ENCODE measurements around the gene NLRC5. TPM values are rescaled to one million over a fixed set of nuclear protein-coding genes. Genes with fewer than 3 reads are reported as not detected.

Gene NLRC5
- total RNA-seq, 1 donor from 2014 or later = 29.9 TPM

DNA sequence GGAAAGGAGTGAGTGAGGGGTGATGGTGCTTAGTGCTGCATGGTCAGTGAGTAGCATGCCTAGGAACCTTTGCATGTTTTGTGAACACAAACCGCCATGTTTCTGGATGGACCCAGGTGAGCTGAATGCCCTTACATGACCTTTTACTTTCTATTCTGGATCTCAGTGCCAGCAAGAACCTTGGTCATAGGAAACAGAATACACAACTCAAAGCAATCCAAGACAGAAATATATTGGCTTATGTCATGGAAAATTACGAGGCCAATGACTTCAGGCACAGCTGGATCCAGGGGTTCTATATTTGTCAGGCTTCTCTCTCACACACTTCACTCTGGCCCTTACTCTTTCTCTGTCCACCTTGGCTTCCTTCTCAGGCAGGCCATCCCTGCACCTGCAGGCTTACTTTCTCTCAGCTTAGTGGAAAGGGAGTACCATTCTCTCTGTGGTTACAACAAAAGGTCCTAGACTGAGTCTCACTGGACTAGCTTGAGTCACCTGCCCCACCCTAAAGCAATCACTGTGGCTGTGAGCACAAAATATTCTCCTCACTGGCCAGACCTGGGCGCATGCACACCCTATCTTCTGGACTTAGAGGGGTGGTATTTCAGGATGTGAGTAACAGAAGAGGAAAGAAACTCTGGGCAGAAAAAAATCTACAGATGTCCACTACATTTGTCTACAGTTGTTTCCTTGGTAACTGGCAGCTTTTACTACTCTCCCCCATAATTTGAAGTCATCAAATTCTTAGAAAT is 82.7 kb downstream of the NLRC5 start:
- Histone ChIP-seq H3K9me3 (ENCODE audit: insufficient read depth, low read depth, low read length) (no peaks in the 10 kb centered on the region), H3K79me2 (ENCODE audit: insufficient read depth, low read length) (no peaks in the 10 kb centered on the region), H2AFZ (ENCODE audit: low read depth, low read length) (no peak overlapping the region), H3K27me3 (ENCODE audit: insufficient read depth, low read length) (no peaks in the 10 kb centered on the region), H4K20me1 (ENCODE audit: insufficient read depth, low read length) (no peaks in the 10 kb centered on the region), H3K9ac (ENCODE audit: low read length) (no peak overlapping the region), H3K4me1 (ENCODE audit: insufficient read depth, low read length) (peaks cover 5% of the 10 kb centered on the region), H3K4me3 (ENCODE audit: insufficient read depth, low read depth, low read length) (no peak overlapping the region), H3K36me3 (ENCODE audit: insufficient read depth, low read length) (no peaks in the 10 kb centered on the region), H3K4me2 (ENCODE audit: low read length) (peak overlapping the region; percentile 21), H3K27ac (ENCODE audit: low read depth, low read length) (no peak overlapping the region)
- DNase-seq (ENCODE audit: low read depth) = peak; percentile 63
- no peak for FAIRE-seq
- H3K4me3 Mint-ChIP-seq (ENCODE audit: unreplicated experiment) = no peak overlapping the region
- no peak overlapping the region for H3K27ac Mint-ChIP-seq (ENCODE audit: unreplicated experiment)
- H3K36me3 Mint-ChIP-seq (ENCODE audit: low read depth, unreplicated experiment) = peaks cover 18% of the 10 kb centered on the region
- H3K27me3 Mint-ChIP-seq (ENCODE audit: low read depth, unreplicated experiment) = peaks cover 18% of the 10 kb centered on the region
- peaks cover 1% of the 10 kb centered on the region for H3K9me3 Mint-ChIP-seq (ENCODE audit: unreplicated experiment)
- TF ChIP-seq, protein P1, sequence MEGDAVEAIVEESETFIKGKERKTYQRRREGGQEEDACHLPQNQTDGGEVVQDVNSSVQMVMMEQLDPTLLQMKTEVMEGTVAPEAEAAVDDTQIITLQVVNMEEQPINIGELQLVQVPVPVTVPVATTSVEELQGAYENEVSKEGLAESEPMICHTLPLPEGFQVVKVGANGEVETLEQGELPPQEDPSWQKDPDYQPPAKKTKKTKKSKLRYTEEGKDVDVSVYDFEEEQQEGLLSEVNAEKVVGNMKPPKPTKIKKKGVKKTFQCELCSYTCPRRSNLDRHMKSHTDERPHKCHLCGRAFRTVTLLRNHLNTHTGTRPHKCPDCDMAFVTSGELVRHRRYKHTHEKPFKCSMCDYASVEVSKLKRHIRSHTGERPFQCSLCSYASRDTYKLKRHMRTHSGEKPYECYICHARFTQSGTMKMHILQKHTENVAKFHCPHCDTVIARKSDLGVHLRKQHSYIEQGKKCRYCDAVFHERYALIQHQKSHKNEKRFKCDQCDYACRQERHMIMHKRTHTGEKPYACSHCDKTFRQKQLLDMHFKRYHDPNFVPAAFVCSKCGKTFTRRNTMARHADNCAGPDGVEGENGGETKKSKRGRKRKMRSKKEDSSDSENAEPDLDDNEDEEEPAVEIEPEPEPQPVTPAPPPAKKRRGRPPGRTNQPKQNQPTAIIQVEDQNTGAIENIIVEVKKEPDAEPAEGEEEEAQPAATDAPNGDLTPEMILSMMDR (IDR thresholded peaks at IDR 0.05; ENCODE audit: insufficient read depth, low read depth, low read length) = no peak
- TF ChIP-seq EZH2 (IDR thresholded peaks at IDR 0.05; ENCODE audit: insufficient read depth, low read length) = no peak
- peaks cover 6% of the 10 kb centered on the region for H3K4me1 Mint-ChIP-seq (ENCODE audit: low read depth, unreplicated experiment)

DNA sequence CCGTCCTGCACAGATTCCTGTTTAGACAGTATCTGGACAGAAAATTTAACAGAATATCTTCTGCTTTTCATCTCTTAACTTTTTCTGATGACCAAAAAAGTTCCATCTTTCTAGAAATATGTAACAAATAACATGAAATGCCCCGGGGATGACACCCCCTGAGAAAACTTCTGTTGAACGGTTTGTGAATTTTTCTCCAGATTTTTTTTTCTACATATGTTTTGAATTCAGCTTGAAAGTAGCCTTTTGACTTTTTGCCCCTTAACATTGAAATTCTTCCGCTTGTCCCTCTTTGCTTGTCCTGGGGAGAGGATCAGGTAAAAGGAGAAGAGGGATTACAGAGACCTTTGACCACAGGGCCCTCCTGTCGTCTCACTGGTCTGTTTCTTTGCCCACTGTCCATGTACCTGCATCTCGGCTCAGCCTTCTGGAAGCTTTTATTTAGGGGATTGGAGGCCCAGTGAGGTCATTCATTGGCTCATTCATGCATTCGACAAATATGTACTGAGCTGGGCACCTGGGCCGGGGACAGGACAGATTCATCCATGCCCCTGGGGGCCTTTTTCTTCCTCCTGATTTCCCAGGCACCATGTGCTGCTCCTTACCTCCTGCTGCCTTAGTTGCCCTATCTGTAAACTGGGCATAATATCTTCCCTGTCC is 83.4 kb downstream of the NLRC5 start:
- no peak for DNase-seq (ENCODE audit: low read depth)
- peaks cover 16% of the 10 kb centered on the region for H3K36me3 Mint-ChIP-seq (ENCODE audit: low read depth, unreplicated experiment)
- H3K27ac ChIP-seq (ENCODE audit: low read depth, low read length) = no peak overlapping the region
- H3K27me3 Mint-ChIP-seq (ENCODE audit: low read depth, unreplicated experiment) = peaks cover 12% of the 10 kb centered on the region
- H3K4me1 Mint-ChIP-seq (ENCODE audit: low read depth, unreplicated experiment) = peaks cover 6% of the 10 kb centered on the region
- no peak overlapping the region for H2AFZ ChIP-seq (ENCODE audit: low read depth, low read length)
- H3K27me3 ChIP-seq (ENCODE audit: insufficient read depth, low read length) = no peaks in the 10 kb centered on the region
- H3K4me3 Mint-ChIP-seq (ENCODE audit: unreplicated experiment) = no peak overlapping the region
- FAIRE-seq = no peak
- peak overlapping the region; percentile 10 for H3K4me2 ChIP-seq (ENCODE audit: low read length)
- no peaks in the 10 kb centered on the region for H3K9me3 ChIP-seq (ENCODE audit: insufficient read depth, low read depth, low read length)
- no peaks in the 10 kb centered on the region for H3K36me3 ChIP-seq (ENCODE audit: insufficient read depth, low read length)
- H4K20me1 ChIP-seq (ENCODE audit: insufficient read depth, low read length) = no peaks in the 10 kb centered on the region
- H3K4me3 ChIP-seq (ENCODE audit: insufficient read depth, low read depth, low read length) = no peak overlapping the region
- H3K9me3 Mint-ChIP-seq (ENCODE audit: unreplicated experiment) = peaks cover 1% of the 10 kb centered on the region
- no peak overlapping the region for H3K27ac Mint-ChIP-seq (ENCODE audit: unreplicated experiment)
- no peak for TF ChIP-seq EZH2 (IDR thresholded peaks at IDR 0.05; ENCODE audit: insufficient read depth, low read length)
- TF ChIP-seq, protein P1 (IDR thresholded peaks at IDR 0.05; ENCODE audit: insufficient read depth, low read depth, low read length) = no peak
- no peaks in the 10 kb centered on the region for H3K79me2 ChIP-seq (ENCODE audit: insufficient read depth, low read length)
- H3K9ac ChIP-seq (ENCODE audit: low read length) = no peak overlapping the region
- peaks cover 5% of the 10 kb centered on the region for H3K4me1 ChIP-seq (ENCODE audit: insufficient read depth, low read length)

DNA sequence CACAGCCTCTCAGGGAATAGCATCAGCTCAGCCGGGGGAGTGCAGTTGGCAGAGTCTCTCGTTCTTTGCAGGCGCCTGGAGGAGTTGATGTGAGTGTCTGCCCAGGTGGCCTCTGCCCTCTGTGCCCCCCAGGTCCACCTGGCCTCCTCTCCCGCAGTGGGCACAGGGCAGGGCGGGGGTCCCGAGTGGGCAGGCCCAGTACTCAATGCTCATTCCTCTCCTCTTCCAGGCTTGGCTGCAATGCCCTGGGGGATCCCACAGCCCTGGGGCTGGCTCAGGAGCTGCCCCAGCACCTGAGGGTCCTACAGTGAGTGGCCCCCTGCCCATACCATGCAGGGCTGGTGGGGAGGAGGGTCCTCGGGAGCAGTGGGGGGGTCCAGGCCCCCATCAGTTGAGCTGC is 88.4 kb downstream of the NLRC5 start:
- no peaks in the 10 kb centered on the region for H3K4me1 ChIP-seq (ENCODE audit: insufficient read depth, low read length)
- FAIRE-seq = no peak

More for the DNA sequence above, 88.4 kb downstream of the NLRC5 start:
- Histone ChIP-seq H4K20me1 (ENCODE audit: insufficient read depth, low read length) (no peaks in the 10 kb centered on the region), H3K4me2 (ENCODE audit: low read length) (no peak overlapping the region), H3K27me3 (ENCODE audit: insufficient read depth, low read length) (no peaks in the 10 kb centered on the region), H3K4me3 (ENCODE audit: insufficient read depth, low read depth, low read length) (no peak overlapping the region), H3K9ac (ENCODE audit: low read length) (no peak overlapping the region), H3K79me2 (ENCODE audit: insufficient read depth, low read length) (no peaks in the 10 kb centered on the region), H3K27ac (ENCODE audit: low read depth, low read length) (no peak overlapping the region), H3K36me3 (ENCODE audit: insufficient read depth, low read length) (no peaks in the 10 kb centered on the region), H2AFZ (ENCODE audit: low read depth, low read length) (no peak overlapping the region), H3K9me3 (ENCODE audit: insufficient read depth, low read depth, low read length) (no peaks in the 10 kb centered on the region)
- Mint-ChIP-seq H3K4me1 (ENCODE audit: low read depth, unreplicated experiment) (no peaks in the 10 kb centered on the region), H3K27me3 (ENCODE audit: low read depth, unreplicated experiment) (peaks cover 16% of the 10 kb centered on the region), H3K36me3 (ENCODE audit: low read depth, unreplicated experiment) (peaks cover 14% of the 10 kb centered on the region), H3K9me3 (ENCODE audit: unreplicated experiment) (no peaks in the 10 kb centered on the region), H3K27ac (ENCODE audit: unreplicated experiment) (no peak overlapping the region), H3K4me3 (ENCODE audit: unreplicated experiment) (no peak overlapping the region)
- no peak for TF ChIP-seq EZH2 (IDR thresholded peaks at IDR 0.05; ENCODE audit: insufficient read depth, low read length)
- no peak for DNase-seq (ENCODE audit: low read depth)
